ENCODE results near the gene MINDY4. TPM values are rescaled to one million over a fixed set of nuclear protein-coding genes. Genes with fewer than 3 reads are reported as not detected.

MINDY4 gene
- total RNA-seq, 1 donor from 2014 or later = 4.7 TPM

DNA sequence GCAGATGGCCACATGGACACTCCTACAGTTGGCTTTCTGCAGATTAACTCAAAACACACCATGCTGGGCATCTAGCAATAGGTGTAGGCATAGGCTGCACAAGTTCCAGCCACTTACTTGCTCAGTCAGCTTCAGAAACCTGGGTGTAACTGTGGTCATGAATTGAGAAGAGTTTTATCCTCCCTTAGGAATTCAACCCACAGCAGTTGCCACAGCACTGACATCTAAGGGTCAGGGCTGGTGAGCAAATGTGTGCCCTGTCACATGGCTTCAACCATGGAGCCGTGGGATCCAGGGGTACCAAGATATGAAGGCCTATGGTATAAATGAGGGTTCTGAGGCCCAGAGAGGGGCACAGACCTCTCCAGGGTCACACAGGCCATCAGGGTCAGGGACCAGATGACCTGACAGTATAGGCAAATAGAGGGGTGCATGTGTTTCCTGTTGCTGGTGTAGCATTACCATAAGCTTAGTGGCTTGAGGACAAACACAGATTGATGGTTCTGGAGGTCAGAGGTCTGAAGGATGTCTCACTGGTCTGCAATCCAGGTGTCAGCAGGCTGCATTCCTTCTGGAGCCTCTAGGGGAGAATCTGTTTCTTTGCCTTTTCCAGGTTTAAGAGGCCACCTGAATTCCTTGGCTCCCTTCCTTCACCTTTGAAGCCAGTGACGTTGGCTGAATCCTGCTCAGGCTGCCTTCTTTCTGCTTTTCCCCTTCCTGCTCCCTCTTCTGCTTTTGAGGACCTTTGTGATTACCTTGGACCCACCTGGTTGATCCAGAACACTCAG lies 24.1 kb downstream of the MINDY4 start:
- no peak overlapping the region for H3K4me3 Mint-ChIP-seq (ENCODE audit: unreplicated experiment)
- H3K9me3 Mint-ChIP-seq (ENCODE audit: unreplicated experiment) = no peaks in the 10 kb centered on the region
- peaks cover 3% of the 10 kb centered on the region for H3K27me3 Mint-ChIP-seq (ENCODE audit: unreplicated experiment)
- no peak for TF ChIP-seq CTCF (IDR thresholded peaks at IDR 0.05; ENCODE audit: unreplicated experiment)
- H3K36me3 Mint-ChIP-seq (ENCODE audit: low read depth, unreplicated experiment) = no peaks in the 10 kb centered on the region
- no peak for DNase-seq (ENCODE audit: low spot score)
- H3K27ac Mint-ChIP-seq (ENCODE audit: unreplicated experiment) = no peak overlapping the region
- H3K4me1 Mint-ChIP-seq (ENCODE audit: unreplicated experiment) = peaks cover 7% of the 10 kb centered on the region

- no peak overlapping the region for H3K27ac Mint-ChIP-seq (ENCODE audit: unreplicated experiment)
- DNase-seq (ENCODE audit: low spot score) = no peak
- TF ChIP-seq CTCF (IDR thresholded peaks at IDR 0.05; ENCODE audit: unreplicated experiment) = no peak
- no peaks in the 10 kb centered on the region for H3K9me3 Mint-ChIP-seq (ENCODE audit: unreplicated experiment)
- no peaks in the 10 kb centered on the region for H3K36me3 Mint-ChIP-seq (ENCODE audit: low read depth, unreplicated experiment)
- H3K4me3 Mint-ChIP-seq (ENCODE audit: unreplicated experiment) = no peak overlapping the region
- peaks cover 13% of the 10 kb centered on the region for H3K4me1 Mint-ChIP-seq (ENCODE audit: unreplicated experiment)
- H3K27me3 Mint-ChIP-seq (ENCODE audit: unreplicated experiment) = peaks cover 3% of the 10 kb centered on the region
These were observed 25.1 kb downstream of the MINDY4 start for GRCh38 chr7:30796105-30796869.

DNA sequence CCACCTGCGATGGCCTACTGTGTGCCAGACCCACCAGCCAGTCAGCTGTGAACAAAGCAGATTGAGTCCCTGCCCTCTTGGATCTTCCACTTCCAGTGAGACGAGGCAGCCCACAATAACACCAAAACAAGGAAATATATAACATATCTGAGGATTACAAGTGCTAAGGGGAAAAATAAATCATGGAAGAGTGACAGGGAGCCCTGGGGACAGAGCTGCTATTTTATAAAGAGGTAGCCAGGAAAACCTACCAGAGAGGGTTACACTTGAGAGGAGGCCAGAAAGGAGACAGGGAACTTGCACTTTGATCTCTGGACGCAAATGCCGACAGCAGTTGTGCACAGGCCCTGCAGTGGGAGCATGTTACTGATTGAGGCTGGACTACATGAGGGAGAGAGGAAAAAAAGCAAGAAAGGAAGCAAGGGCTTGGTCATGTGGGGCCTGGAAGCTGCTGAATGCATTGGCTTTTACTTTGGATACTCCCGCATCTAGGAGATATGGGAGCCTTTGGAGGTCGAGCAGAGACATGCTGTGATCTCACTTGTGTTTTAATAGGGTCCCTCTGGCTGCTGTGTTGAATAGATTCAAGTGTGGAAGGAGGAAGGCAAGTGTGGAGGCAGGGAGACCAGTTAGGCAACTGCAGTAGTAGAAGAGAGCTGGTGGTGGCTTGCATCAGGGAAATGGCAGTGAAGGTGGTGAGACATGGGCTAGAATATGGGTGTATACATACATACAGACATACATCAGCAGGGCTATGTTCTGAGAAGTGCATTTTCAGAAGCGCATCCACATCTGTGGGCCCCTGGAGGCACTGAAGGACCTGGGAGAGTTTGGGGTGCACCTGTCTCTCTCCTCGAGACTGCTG lies 26.2 kb downstream of the MINDY4 start:
- Mint-ChIP-seq H3K4me1 (ENCODE audit: unreplicated experiment) (peaks cover 15% of the 10 kb centered on the region), H3K36me3 (ENCODE audit: low read depth, unreplicated experiment) (no peaks in the 10 kb centered on the region), H3K9me3 (ENCODE audit: unreplicated experiment) (no peaks in the 10 kb centered on the region), H3K4me3 (ENCODE audit: unreplicated experiment) (no peak overlapping the region), H3K27ac (ENCODE audit: unreplicated experiment) (no peak overlapping the region), H3K27me3 (ENCODE audit: unreplicated experiment) (peaks cover 3% of the 10 kb centered on the region)
- no peak for DNase-seq (ENCODE audit: low spot score)
- no peak for TF ChIP-seq CTCF (IDR thresholded peaks at IDR 0.05; ENCODE audit: unreplicated experiment)

- Mint-ChIP-seq H3K9me3 (ENCODE audit: unreplicated experiment) (no peaks in the 10 kb centered on the region), H3K36me3 (ENCODE audit: low read depth, unreplicated experiment) (no peaks in the 10 kb centered on the region), H3K4me3 (ENCODE audit: unreplicated experiment) (no peak overlapping the region), H3K4me1 (ENCODE audit: unreplicated experiment) (peaks cover 15% of the 10 kb centered on the region), H3K27me3 (ENCODE audit: unreplicated experiment) (peaks cover 3% of the 10 kb centered on the region), H3K27ac (ENCODE audit: unreplicated experiment) (no peak overlapping the region)
- TF ChIP-seq CTCF (IDR thresholded peaks at IDR 0.05; ENCODE audit: unreplicated experiment) = no peak
- DNase-seq (ENCODE audit: low spot score) = no peak
These were observed 28.2 kb downstream of the MINDY4 start for GRCh38 chr7:30799206-30799975.

All from endothelial cell (in vitro differentiated cells).